ENCODE data around the gene HOXA7.

HOXA7 gene

DNA sequence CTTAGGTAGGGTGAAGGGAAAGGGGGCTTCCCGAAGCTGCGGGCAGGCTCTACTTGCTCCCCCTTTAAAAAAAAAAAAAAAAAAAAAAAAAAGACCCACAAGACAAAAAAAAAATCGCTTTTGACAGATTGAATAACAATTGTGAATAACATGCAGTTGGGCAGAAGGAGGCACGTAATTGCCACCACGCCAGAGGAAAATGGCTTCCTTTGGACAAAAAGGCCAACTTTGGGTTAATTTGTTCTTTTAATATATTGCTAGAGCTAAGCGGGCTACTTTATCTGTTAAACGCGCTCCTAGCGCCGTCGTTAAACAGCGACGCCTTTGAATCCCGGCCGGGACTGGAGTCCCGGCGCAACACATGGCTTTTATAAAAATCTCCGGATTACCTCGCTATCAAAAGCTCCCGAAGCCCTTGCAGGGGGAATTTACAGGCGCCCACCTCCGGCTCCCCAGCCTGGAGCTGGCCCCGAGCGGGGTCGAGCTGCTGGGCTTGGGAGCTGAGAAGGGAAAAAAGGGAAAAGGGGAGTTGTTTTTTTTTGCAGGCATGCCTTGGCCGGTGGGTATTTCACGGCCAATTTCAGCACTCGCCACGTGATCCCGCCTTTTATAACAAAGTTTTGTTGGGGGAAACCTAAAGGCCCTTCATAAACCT lies 27.3 kb upstream of the HOXA7 start:
- ATAC-seq (ENCODE audit: insufficient read depth, low read depth) (no peak), DNase-seq (no peak)
- H3K36me3 ChIP-seq (ENCODE audit: insufficient read depth, low read length), result no peaks in the 10 kb centered on the region
- H3K9me3 ChIP-seq (ENCODE audit: insufficient read depth, low read length, severe bottlenecking), result no peaks in the 10 kb centered on the region
- H3K4me1 ChIP-seq (ENCODE audit: insufficient read depth, low read length), result peaks cover 15% of the 10 kb centered on the region
- no peak overlapping the region for H3K9ac ChIP-seq (ENCODE audit: low read depth, low read length)
- no peak overlapping the region for H3K4me3 ChIP-seq (ENCODE audit: low read depth in 1 of 2, low read length in 2 of 2)
- no peaks in the 10 kb centered on the region for H3K79me2 ChIP-seq (ENCODE audit: insufficient read depth, low read length)
- TF ChIP-seq, protein P1, sequence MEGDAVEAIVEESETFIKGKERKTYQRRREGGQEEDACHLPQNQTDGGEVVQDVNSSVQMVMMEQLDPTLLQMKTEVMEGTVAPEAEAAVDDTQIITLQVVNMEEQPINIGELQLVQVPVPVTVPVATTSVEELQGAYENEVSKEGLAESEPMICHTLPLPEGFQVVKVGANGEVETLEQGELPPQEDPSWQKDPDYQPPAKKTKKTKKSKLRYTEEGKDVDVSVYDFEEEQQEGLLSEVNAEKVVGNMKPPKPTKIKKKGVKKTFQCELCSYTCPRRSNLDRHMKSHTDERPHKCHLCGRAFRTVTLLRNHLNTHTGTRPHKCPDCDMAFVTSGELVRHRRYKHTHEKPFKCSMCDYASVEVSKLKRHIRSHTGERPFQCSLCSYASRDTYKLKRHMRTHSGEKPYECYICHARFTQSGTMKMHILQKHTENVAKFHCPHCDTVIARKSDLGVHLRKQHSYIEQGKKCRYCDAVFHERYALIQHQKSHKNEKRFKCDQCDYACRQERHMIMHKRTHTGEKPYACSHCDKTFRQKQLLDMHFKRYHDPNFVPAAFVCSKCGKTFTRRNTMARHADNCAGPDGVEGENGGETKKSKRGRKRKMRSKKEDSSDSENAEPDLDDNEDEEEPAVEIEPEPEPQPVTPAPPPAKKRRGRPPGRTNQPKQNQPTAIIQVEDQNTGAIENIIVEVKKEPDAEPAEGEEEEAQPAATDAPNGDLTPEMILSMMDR (IDR thresholded peaks at IDR 0.05; ENCODE audit: borderline replicate concordance, extremely low read depth, low read length, poor library complexity, severe bottlenecking), result no peak
- TF ChIP-seq EZH2 (IDR thresholded peaks at IDR 0.05; ENCODE audit: borderline replicate concordance, low read depth, low read length, severe bottlenecking), result no peak
- H3K27me3 ChIP-seq (ENCODE audit: insufficient read depth, low read length, poor library complexity), result peaks cover 14% of the 10 kb centered on the region
- H4K20me1 ChIP-seq (ENCODE audit: insufficient read depth, low read length), result no peaks in the 10 kb centered on the region
- no peak overlapping the region for H3K27ac ChIP-seq (ENCODE audit: low read length)
- no peak overlapping the region for H2AFZ ChIP-seq (ENCODE audit: low read depth, low read length)
- H3K4me2 ChIP-seq (ENCODE audit: insufficient read depth, low read length), result no peak overlapping the region

DNA sequence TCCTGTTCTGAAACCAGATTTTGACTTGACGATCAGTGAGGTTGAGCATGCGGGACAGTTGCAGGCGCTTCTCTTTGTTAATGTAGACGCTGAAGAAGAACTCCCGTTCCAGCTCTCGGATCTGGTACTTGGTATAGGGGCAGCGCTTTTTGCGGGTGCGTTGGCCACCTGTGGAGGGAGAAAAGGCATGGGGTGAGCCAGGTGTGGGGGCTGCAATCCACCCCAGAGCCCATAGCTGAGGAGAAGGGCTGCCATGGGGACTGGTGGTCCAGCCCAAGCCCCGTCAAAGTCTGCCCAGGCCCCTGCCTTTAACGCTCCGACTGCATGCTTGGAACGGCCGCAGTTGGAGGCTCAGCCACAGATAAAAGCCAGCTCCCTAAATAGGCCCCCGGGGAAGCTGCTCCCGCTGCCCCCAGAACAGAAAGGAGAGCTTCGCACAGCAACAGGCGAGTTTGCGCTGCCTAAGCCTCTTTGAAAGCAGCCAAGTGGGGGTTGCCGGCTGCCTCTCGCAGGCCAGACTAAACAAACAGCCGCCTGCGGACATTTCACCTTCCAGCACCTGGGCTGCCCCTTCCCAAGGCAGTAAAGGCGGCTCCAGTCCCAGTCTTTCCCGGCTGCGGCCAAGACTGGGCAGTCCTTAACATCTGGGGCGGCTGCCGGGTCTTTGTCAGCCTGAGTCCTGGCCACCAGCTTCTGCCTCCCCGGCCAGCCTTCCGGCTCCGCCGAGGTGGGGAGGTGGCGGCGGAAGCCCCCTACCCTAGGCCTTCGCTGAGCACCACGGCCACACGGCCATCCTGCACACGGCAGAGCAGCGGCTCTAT lies 26.6 kb upstream of the HOXA7 start:
- DNase-seq (no peak), ATAC-seq (ENCODE audit: insufficient read depth, low read depth) (no peak)
- H3K79me2 ChIP-seq (ENCODE audit: insufficient read depth, low read length), result no peaks in the 10 kb centered on the region
- H3K9me3 ChIP-seq (ENCODE audit: insufficient read depth, low read length, severe bottlenecking), result no peaks in the 10 kb centered on the region
- no peak overlapping the region for H3K9ac ChIP-seq (ENCODE audit: low read depth, low read length)
- no peak overlapping the region for H3K4me3 ChIP-seq (ENCODE audit: low read depth in 1 of 2, low read length in 2 of 2)
- H3K4me1 ChIP-seq (ENCODE audit: insufficient read depth, low read length), result peaks cover 8% of the 10 kb centered on the region
- no peaks in the 10 kb centered on the region for H3K36me3 ChIP-seq (ENCODE audit: insufficient read depth, low read length)
- H4K20me1 ChIP-seq (ENCODE audit: insufficient read depth, low read length), result no peaks in the 10 kb centered on the region
- TF ChIP-seq, protein P1 (IDR thresholded peaks at IDR 0.05; ENCODE audit: borderline replicate concordance, extremely low read depth, low read length, poor library complexity, severe bottlenecking), result no peak
- no peak for TF ChIP-seq EZH2 (IDR thresholded peaks at IDR 0.05; ENCODE audit: borderline replicate concordance, low read depth, low read length, severe bottlenecking)
- H3K27ac ChIP-seq (ENCODE audit: low read length), result no peak overlapping the region
- H2AFZ ChIP-seq (ENCODE audit: low read depth, low read length), result no peak overlapping the region
- H3K4me2 ChIP-seq (ENCODE audit: insufficient read depth, low read length), result no peak overlapping the region
- peaks cover 10% of the 10 kb centered on the region for H3K27me3 ChIP-seq (ENCODE audit: insufficient read depth, low read length, poor library complexity)

DNA sequence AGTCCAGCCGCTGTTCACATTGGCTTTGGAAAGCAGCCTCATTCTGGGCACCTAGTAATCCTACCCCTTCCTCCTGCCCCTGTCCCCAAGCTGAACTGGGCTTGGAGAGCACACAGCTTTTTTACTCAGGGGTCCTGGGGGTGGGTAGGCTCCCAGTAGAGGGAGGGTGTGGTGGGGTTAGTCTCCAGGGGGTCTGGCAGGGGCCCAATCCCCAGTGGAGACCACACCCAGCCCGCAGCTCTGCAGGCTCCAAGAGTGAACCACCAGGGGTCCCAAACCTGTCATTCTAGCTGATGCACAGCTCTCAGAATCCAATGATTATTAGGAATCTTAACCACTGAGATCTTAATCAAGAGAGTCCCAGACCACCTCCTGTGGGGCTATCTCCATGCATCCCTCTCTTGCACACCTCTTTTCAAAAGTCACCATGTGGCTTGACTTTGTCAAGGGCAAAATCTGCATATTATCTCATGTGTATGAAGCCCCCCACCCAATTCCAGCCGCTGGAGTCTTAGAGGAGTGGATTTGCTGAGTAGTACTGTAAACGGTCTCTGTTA lies 25.9 kb upstream of the HOXA7 start:
- no peak overlapping the region for H3K27ac ChIP-seq (ENCODE audit: low read length)
- no peaks in the 10 kb centered on the region for H4K20me1 ChIP-seq (ENCODE audit: insufficient read depth, low read length)
- no peaks in the 10 kb centered on the region for H3K79me2 ChIP-seq (ENCODE audit: insufficient read depth, low read length)
- H3K4me1 ChIP-seq (ENCODE audit: insufficient read depth, low read length), result peaks cover 1% of the 10 kb centered on the region
- no peak overlapping the region for H3K4me3 ChIP-seq (ENCODE audit: low read depth in 1 of 2, low read length in 2 of 2)
- ATAC-seq (ENCODE audit: insufficient read depth, low read depth) (no peak), DNase-seq (no peak)
- H3K36me3 ChIP-seq (ENCODE audit: insufficient read depth, low read length), result no peaks in the 10 kb centered on the region
- no peak overlapping the region for H3K9ac ChIP-seq (ENCODE audit: low read depth, low read length)
- no peaks in the 10 kb centered on the region for H3K9me3 ChIP-seq (ENCODE audit: insufficient read depth, low read length, severe bottlenecking)
- H2AFZ ChIP-seq (ENCODE audit: low read depth, low read length), result no peak overlapping the region
- peaks cover 8% of the 10 kb centered on the region for H3K27me3 ChIP-seq (ENCODE audit: insufficient read depth, low read length, poor library complexity)
- no peak overlapping the region for H3K4me2 ChIP-seq (ENCODE audit: insufficient read depth, low read length)
- no peak for TF ChIP-seq EZH2 (IDR thresholded peaks at IDR 0.05; ENCODE audit: borderline replicate concordance, low read depth, low read length, severe bottlenecking)
- TF ChIP-seq, protein P1 (IDR thresholded peaks at IDR 0.05; ENCODE audit: borderline replicate concordance, extremely low read depth, low read length, poor library complexity, severe bottlenecking), result no peak
